GM18499 (cell line): ENCODE measurements around the gene KIF26A.

Source experiments
- ATAC-seq: cut with Tn5 transposase; IDR thresholded peaks from one replicate; pipeline ENCODE4 v1.9.1; 2021; ENCODE audit warnings: moderate number of reproducible peaks; ENCODE audit not compliant: insufficient read depth, unreplicated experiment

KIF26A gene

GRCh38 chr14:104141621-104142091, 3.3 kb downstream of the KIF26A start:
- no peak for ATAC-seq

GRCh38 chr14:104142136-104142945, 4.0 kb downstream of the KIF26A start:
- ATAC-seq, result no peak

- no peak for ATAC-seq
Measured at GRCh38 chr14:104142946-104143470, 4.6 kb downstream of the KIF26A start.

- ATAC-seq, result no peak
Measured at GRCh38 chr14:104143521-104144452, 5.4 kb downstream of the KIF26A start.

GRCh38 chr14:104144453-104144790, 6.0 kb downstream of the KIF26A start:
- ATAC-seq, result no peak

- ATAC-seq, result no peak
Measured at GRCh38 chr14:104144911-104145825, 6.8 kb downstream of the KIF26A start.

- ATAC-seq, result no peak
Measured at GRCh38 chr14:104145826-104146601, 7.6 kb downstream of the KIF26A start.

GRCh38 chr14:104146651-104147345, 8.4 kb downstream of the KIF26A start:
- no peak for ATAC-seq

- no peak for ATAC-seq
Measured at GRCh38 chr14:104147346-104148125, 9.1 kb downstream of the KIF26A start.

GRCh38 chr14:104148433-104149277, 10.3 kb downstream of the KIF26A start:
- no peak for ATAC-seq

GRCh38 chr14:104149278-104149595, 10.8 kb downstream of the KIF26A start:
- ATAC-seq, result no peak

GRCh38 chr14:104149617-104150135, 11.3 kb downstream of the KIF26A start:
- ATAC-seq, result no peak

- ATAC-seq, result no peak
Measured at GRCh38 chr14:104150136-104151025, 12.0 kb downstream of the KIF26A start.

GRCh38 chr14:104151026-104151381, 12.6 kb downstream of the KIF26A start:
- no peak for ATAC-seq

GRCh38 chr14:104151566-104152245, 13.3 kb downstream of the KIF26A start:
- no peak for ATAC-seq

GRCh38 chr14:104152246-104152575, 13.8 kb downstream of the KIF26A start:
- no peak for ATAC-seq
